HG02870 (cell line): ENCODE measurements around the gene ODAD3.
A peak's percentile ranks its signal among the peaks of the same experiment; 100 is the strongest.
"Not testable (repeated sequence)": the region's sequence is repeated elsewhere in the genome, so short reads cannot be mapped to it uniquely, and the experiment has no call there.

Source experiments
- ATAC-seq: cut with Tn5 transposase; IDR thresholded peaks from one replicate; pipeline ENCODE4 v1.9.1; 2021; ENCODE audit warnings: mild to moderate bottlenecking, moderate library complexity; ENCODE audit not compliant: unreplicated experiment

The ODAD3 gene

GRCh38 chr19:11408591-11408990 lies 26.3 kb downstream of the ODAD3 start:
- ATAC-seq, result no peak

DNA sequence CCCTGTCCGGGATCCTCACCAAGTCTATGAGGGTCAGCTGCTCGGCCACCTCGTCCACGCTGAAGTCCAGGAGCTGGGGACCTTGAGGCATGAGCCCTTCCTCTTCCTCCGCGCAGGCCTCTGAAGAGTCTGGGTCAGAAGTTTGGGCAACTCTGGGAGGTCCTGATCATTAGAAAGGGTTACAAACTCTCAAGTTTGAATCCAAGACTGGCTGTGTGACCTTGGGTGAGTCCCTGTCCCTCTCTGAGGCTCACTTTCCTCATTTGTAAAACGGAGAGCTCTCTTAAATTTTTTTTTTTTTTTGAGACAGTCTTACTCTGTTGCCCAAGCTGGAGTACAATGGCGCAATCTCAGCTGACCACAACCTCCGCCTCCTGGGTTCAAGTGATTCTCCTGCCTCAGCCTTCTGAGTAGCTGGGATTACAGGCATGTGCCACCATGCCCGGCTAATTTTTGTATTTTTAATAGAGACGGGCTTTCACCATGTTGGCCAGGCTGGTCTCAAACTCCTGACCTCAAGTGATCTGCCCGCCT lies 28.2 kb downstream of the ODAD3 start:
- not testable (repeated sequence) for ATAC-seq

DNA sequence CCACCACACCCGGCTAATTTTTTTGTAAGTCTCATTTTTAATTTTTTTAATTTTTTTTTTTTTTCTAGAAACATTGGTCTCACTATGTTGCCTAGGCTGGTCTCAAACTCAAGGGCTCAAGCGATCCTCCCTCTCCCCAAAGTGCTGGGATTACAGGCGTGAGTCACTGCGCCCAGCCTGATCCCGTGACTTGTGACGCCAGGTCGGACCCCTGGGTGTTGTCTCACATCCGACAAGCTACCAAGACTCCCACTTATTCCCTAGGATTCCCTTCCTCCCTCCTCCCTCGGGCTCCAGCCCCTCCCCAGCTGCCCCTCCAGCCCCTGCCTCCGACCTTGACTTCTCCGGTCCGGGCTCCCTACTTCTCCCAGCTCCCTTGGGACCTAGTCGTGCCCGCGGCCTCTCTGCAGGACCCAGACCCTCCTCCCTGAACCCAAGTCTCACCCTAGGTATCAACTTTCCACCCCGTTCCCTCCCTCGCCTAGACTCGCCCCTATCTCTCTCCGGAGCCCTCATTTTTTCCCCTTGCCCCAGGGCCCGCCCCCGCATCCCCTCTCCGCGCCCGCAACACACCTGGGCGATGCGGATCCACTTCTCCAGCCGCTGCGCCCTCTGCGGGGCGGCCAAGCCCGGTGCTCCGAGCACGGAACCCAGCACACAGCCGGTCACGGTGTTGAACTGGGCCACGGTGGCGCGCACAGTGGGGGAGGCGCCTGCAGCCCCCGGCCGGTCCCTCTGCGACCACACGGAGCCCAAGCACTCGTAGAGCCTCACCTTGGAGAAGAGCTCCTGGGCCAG lies 28.9 kb downstream of the ODAD3 start:
- no peak for ATAC-seq

DNA sequence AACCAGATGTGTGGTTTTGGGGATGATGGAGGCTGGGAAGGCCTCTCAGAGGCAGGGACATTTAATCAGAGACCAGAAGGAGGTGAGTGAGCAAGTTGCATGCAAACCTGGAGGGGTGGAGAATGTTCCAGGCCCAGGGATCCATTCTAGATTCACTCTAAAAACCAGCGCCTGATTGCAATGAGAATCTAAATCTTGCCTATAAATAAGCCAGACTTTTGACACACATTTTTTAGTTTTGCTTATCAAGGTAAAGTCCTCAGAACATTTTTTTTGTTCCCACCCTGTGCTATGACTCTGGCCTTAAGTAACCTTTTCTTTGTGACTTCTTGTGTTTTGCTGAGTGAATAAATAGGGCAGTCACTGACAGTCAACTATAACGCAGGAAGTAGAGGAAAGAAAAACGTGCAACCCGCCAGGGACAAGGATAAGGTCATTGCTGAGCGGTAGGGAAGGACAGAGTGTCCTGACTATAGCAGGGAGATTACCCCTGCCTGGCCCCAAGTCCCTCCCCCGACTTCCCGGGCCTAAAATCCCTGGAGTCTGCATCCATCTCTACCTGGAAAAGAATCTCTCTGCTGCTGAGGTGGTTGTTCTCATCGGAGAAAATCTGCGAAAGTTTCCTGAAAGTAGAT lies 30.2 kb downstream of the ODAD3 start:
- no peak for ATAC-seq

- no peak for ATAC-seq
These were observed 32.9 kb downstream of the ODAD3 start for GRCh38 chr19:11401808-11402543.

- ATAC-seq, result no peak
These were observed 34.1 kb downstream of the ODAD3 start for GRCh38 chr19:11400798-11401197.

DNA sequence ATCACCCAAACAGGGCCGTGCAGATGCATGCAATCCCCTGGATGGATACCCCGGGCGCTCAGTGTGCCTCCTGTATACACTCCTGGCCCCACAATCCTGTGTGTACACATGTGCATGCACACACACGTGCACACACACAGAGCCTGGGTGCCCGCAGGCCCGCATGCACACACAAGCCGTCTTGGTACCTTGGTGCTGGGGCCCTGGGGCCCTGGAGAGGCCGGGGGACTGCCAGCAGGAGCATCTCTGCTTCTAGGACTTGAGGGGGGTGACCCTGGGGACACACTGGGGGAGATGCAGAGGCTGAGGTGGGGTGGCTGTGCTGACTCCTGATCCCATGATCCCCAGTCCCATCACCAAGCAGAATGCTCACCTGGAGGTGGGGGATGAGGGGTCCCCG lies 35.3 kb downstream of the ODAD3 start:
- no peak for ATAC-seq

GRCh38 chr19:11397089-11397610 lies 37.8 kb downstream of the ODAD3 start:
- no peak for ATAC-seq

DNA sequence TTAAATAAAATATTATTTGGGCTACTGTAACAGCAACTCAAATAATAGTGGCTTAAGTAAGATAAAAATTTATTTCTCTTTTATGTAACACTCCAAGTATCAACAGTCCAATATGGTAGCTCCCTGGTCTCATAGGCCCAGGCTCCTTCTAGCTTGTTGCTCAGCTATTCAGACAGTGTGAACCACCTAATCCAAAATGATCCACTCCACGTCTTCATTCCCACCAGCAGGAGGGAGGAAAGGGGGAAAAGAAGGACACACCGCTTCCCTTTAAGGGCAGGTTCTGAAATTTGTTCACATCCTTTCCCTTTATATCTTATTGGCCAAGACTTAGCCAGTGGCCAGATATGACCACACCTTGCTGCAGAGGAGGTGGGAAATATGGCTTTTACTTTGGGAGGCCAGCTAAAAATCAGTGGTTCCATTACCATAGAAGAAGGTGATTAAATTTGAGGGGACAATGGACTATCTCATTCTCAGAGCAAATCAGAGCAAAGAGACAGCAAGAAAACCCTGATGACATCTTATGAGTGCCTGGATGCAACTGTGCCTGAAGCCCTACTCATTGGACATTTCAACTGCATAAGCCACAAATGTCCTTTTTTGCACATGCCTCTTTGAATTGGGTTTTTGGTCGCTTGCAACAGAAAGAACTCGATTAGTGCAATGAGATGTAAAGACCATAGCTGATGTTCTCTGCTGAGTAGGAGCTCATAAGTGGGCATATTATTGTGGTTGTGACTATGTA lies 43.8 kb downstream of the ODAD3 start:
- no peak for ATAC-seq

DNA sequence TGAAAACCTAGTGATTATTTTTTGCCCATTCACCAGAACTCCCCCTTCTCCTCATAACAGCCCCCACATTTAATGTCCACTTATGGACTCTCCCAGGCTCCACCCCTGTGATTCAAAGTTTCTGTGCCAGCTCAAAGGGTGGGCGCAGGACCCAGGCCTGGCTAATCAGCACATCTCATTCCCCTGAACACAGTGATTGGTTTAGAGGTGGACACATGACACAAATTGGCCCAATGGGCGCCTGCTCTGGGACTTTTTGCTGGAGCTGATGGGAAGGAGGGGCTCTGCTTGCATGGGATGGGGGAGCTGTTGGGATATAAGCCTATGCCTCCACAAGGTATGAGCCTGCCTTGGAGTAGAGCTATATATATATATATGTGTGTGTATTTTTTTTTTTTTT lies 44.6 kb downstream of the ODAD3 start:
- no peak for ATAC-seq

DNA sequence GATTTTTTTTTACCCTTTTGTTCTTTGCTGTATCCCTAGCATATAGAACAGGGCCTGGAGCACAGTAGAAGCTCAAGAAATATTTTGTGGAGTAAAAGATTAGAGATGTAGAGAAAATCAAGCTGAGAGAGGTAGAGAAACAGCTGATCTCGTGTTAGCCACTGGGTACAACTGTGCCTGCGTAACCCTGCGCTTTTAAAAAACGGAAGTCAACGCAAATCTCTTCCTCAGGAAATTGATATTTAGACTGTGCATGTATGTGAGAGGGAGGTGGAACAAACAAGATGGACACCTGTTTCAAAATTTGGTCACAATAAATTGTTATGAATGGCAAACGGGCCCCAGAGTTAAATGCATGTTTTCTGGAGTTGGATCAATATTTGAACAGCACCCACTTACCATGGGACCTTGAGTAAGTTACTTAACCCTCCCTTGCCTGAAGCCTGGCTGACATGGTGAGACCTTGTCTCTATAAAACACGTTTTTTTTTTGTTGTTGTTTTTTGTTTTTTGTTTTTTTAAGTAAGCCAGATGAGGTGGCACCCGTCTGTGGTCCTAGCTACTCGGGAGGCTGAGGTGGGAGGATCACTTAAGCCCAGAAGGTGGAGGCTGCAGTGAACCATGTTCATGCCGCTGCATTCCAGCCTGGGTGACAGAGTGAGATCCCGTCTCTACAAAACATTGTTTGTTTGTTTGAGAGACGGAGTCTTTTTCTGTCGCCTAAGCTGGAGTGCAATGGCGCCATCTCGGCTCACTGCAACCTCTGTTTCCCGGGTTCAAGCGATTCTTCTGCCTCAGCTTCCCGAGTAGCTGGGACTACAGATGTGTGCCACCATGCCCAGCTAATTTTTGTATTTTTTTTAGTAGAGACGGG lies 47.5 kb downstream of the ODAD3 start:
- no peak for ATAC-seq

GRCh38 chr19:11384778-11385129 lies 50.2 kb downstream of the ODAD3 start:
- ATAC-seq, result no peak

DNA sequence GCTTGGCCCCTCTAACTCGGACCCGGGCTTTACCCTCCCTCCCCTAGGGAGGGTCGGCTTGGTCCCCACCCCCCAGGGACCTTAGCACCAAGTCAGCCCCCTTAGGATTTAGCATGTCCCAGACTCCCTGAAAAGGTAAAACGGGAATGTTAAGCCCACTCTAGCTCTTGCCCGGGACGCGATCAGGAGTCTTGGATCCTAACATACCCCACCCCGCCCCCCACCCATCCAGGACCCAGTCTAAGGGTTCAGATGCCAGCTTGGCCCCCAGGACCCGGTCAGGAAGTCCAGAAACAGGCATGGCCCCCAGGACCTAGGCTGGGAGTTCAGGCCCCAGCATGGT lies 51.2 kb downstream of the ODAD3 start:
- no peak for ATAC-seq

DNA sequence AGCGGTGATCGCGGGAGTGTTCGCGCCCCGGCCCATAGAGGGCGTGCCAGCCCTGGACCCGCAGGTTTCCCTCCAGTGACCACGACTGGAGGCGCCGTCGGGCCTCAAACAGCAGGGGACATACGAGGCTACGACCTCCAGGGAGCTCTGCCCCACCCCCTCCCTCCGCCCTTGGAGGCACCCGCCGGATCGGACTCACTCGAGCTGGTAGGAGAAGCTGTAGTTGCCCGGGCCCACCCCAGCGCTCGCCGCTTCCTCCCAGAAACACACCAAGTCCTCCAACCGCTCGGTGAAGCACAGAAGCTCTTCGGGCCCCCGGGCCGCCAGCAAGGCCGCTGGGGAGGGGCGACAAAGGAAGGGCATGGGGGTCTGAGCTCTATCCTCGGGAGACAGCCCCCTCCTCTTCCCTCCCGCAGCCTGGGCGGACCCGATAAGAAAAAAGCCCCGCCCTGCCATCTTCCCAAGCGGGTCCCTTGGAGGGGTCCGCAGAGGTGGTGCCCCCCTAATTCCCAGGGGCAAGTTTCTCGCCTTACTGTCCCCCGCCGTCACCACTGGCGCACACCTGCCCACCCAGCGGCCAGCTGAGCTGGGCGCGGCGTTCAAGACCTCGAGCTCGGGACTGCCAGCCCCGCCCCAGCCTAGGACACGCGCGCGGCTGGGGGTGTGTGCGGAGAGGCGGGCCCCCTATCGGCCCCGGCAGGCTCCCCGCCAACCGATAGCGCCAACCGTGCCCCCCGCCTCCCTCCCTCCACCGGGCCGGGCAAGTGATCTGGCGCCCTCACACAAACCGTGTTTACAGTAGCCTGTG lies 51.8 kb downstream of the ODAD3 start:
- no peak for ATAC-seq

DNA sequence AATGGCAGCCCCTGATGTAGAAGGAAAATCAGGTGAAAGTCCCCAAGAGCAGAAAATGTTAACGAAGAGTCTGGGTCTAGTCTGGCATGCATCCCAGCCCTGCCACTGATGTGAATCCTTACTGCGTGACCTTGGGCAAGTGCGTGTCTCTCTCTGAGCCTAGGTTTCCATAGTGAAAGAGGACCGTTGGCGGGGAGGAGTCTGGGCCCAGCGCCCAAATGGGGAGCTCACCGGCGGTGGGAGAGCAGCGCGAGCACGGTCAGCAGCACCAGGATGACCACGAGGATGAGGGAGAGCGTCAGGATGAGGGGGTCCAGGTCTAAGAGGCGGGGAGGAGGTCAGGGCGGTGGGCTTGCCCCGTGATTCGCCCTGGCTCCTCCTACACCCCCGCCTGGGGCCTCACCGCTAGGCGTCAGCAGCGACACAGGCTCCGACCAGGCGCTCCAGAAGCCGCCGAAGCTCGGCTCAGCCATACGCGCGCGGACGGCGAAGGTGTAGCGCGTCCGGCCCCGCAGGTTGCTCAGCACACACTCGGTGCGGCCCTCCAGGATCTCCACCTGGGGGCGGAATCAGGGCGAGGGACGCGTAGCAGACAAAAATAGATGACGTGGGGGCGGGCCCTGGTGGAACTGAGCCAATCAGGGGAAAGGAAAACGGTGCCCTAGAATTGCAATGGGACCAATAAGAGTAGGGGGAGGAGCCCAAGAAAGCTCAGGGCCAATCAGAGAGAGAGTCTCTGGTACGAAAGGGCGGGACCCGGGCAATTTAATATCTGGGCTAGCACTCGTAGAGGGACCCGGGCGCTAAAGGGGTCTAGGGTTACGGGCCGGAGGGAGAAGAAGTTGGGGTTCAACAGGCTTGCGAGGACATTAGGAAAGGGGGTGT lies 54.0 kb downstream of the ODAD3 start:
- peak; percentile 81 for ATAC-seq

DNA sequence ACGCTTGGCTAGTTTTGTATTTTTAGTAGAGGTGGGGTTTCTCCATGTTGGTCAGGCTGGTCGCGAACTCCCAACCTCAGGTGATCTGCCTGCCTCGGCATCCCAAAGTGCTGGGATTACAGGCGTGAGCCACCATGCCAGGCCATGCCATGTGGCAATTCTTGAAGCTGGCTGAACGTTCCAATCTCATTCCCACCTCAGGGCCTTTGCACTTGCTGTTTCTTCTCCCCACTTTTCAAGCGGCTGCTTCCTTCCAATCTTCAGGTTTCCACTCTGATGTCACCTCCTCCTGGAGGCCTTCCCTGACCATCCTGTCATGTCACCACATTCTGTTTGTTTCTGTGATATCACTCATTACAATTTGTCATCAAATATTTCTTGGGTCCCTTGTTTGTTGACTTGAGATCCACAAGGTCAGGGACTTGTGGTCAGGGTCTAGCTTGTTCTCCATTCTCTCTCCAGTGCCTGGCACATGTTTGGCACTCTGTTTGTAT lies 55.0 kb downstream of the ODAD3 start:
- ATAC-seq, result no peak

DNA sequence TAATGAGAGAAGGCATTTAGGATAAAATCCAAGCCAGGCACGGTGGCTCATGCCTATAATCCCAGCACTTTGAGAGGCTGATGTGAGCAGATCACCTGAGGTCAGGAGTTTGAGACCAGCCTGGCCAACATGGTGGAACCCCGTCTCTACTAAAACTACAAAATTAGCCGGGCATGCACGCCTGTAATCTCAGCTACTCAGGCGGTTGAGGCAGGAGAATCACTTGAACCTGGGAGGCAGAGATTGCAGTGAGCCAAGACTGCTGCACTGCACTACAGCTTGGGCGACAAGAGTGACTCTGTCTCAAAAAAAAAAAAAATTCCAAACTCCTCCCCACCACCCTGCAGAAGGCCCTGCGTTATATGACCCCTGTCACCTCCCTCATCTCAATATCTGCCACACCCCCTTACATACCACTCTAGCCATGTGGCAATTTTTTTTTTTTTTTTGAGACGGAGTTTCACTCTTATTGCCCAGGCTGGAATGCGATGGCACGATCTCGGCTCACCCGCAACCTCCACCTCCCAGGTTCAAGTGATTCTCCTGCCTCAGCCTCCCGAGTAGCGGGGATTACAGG lies 55.6 kb downstream of the ODAD3 start:
- ATAC-seq, result not testable (repeated sequence)
